SK-N-MC (cell line): Measurements from ENCODE around the gene LPIN2.
"Not testable (repeated sequence)": the region's sequence is repeated elsewhere in the genome, so short reads cannot be mapped to it uniquely, and the experiment has no call there.

Experiments used
- DNase-seq: peaks from one replicate; pipeline ENCODE4 v3.0.0-alpha.2; 2011; ENCODE audit warnings: low read depth, low spot score
- H3K27ac ChIP-seq: fragments of 200-600 bp; sonication (generic); 2 replicates; pipeline ENCODE4 v1.5.1; 2016; ENCODE audit warnings: mixed run types
- H3K36me3 ChIP-seq: fragments of 200-600 bp; sonication (generic); 2 replicates; pipeline ENCODE4 v1.6.1; 2017; ENCODE audit warnings: antibody characterized with exemption, low read length, mixed read lengths; ENCODE audit not compliant: insufficient read depth
- H3K4me3 ChIP-seq: fragments of 200-600 bp; sonication (generic); 2 replicates; pipeline ENCODE4 v1.5.1; 2016
- H3K9ac ChIP-seq: fragments of 200-600 bp; sonication (generic); 2 replicates; pipeline ENCODE4 v1.8.0; 2017; ENCODE audit warnings: mixed run types, mixed read lengths; ENCODE audit not compliant: insufficient read length
- H3K9me3 ChIP-seq: fragments of 200-600 bp; sonication (generic); 2 replicates; pipeline ENCODE4 v1.6.1; 2017; ENCODE audit warnings: low read depth, mild to moderate bottlenecking, antibody characterized with exemption, low read length, moderate library complexity, mixed read lengths
- EZH2 ChIP-seq: fragments of 200-600 bp; sonication (generic); IDR thresholded peaks from one replicate; pipeline ENCODE4 v1.6.1; 2017; ENCODE audit warnings: antibody characterized with exemption
- FOXP2 ChIP-seq: optimal IDR thresholded peaks from 2 replicates; pipeline ENCODE3; 2011; ENCODE audit warnings: mild to moderate bottlenecking, moderate library complexity; ENCODE audit not compliant: insufficient read depth; ENCODE audit errors: extremely low read length, control extremely low read depth
- POLR2AphosphoS5 ChIP-seq: IDR thresholded peaks from 2 replicates; pipeline ENCODE4 v1.6.1; 2012; ENCODE audit warnings: mild to moderate bottlenecking, low read depth, low read length, borderline replicate concordance

The LPIN2 gene

GRCh38 chr18:3055816-3056215 lies 42.9 kb upstream of the LPIN2 start:
- no peak for DNase-seq
- Histone ChIP-seq H3K9me3 (no peaks in the 10 kb centered on the region), H3K36me3 (no peaks in the 10 kb centered on the region), H3K27ac (no peak overlapping the region), H3K4me3 (no peak overlapping the region), H3K9ac (no peak overlapping the region)
- no peak for TF ChIP-seq POLR2AphosphoS5

- Histone ChIP-seq H3K9ac (no peak overlapping the region), H3K4me3 (no peak overlapping the region), H3K36me3 (no peaks in the 10 kb centered on the region), H3K27ac (no peak overlapping the region), H3K9me3 (no peaks in the 10 kb centered on the region)
- DNase-seq, result no peak
- TF ChIP-seq FOXP2 (no peak), POLR2AphosphoS5 (no peak), EZH2 (no peak)
Observed at GRCh38 chr18:3055186-3055728, 42.3 kb upstream of the LPIN2 start.

GRCh38 chr18:3054780-3055179 lies 41.8 kb upstream of the LPIN2 start:
- H3K9me3 ChIP-seq, result no peaks in the 10 kb centered on the region
- H3K4me3 ChIP-seq, result no peak overlapping the region
- H3K9ac ChIP-seq, result no peak overlapping the region
- H3K36me3 ChIP-seq, result no peaks in the 10 kb centered on the region
- no peak overlapping the region for H3K27ac ChIP-seq
- no peak for DNase-seq
- TF ChIP-seq FOXP2 (no peak), EZH2 (no peak), POLR2AphosphoS5 (no peak)

GRCh38 chr18:3054214-3054613 lies 41.3 kb upstream of the LPIN2 start:
- no peak overlapping the region for H3K9ac ChIP-seq
- no peaks in the 10 kb centered on the region for H3K9me3 ChIP-seq
- TF ChIP-seq FOXP2 (no peak), EZH2 (no peak), POLR2AphosphoS5 (no peak)
- no peak for DNase-seq
- no peak overlapping the region for H3K4me3 ChIP-seq
- no peak overlapping the region for H3K27ac ChIP-seq
- no peaks in the 10 kb centered on the region for H3K36me3 ChIP-seq

- Histone ChIP-seq H3K27ac (no peak overlapping the region), H3K9me3 (no peaks in the 10 kb centered on the region), H3K4me3 (no peak overlapping the region), H3K9ac (no peak overlapping the region), H3K36me3 (no peaks in the 10 kb centered on the region)
- no peak for DNase-seq
- TF ChIP-seq EZH2 (no peak), FOXP2 (no peak), POLR2AphosphoS5 (no peak)
Observed at GRCh38 chr18:3053081-3053480, 40.1 kb upstream of the LPIN2 start.

GRCh38 chr18:3052411-3052758 lies 39.4 kb upstream of the LPIN2 start:
- TF ChIP-seq FOXP2 (no peak), EZH2 (no peak), POLR2AphosphoS5 (no peak)
- Histone ChIP-seq H3K9ac (no peak overlapping the region), H3K4me3 (no peak overlapping the region), H3K36me3 (no peaks in the 10 kb centered on the region), H3K27ac (no peak overlapping the region), H3K9me3 (no peaks in the 10 kb centered on the region)
- DNase-seq, result no peak

- no peak for DNase-seq
Observed at GRCh38 chr18:3051718-3052410, 38.9 kb upstream of the LPIN2 start.

GRCh38 chr18:3049897-3050454 lies 37.0 kb upstream of the LPIN2 start:
- not testable (repeated sequence) for H3K9me3 ChIP-seq, DNase-seq, H3K27ac ChIP-seq, H3K4me3 ChIP-seq, H3K9ac ChIP-seq, H3K36me3 ChIP-seq

More at GRCh38 chr18:3051718-3052410, 38.9 kb upstream of the LPIN2 start:
- Histone ChIP-seq H3K4me3 (no peak overlapping the region), H3K9ac (no peak overlapping the region), H3K27ac (no peak overlapping the region), H3K36me3 (no peaks in the 10 kb centered on the region), H3K9me3 (no peaks in the 10 kb centered on the region)
- no peak for TF ChIP-seq EZH2
- no peak for TF ChIP-seq FOXP2
- no peak for TF ChIP-seq POLR2AphosphoS5

- no peak overlapping the region for H3K9ac ChIP-seq
- DNase-seq, result no peak
- no peaks in the 10 kb centered on the region for H3K36me3 ChIP-seq
- no peak overlapping the region for H3K27ac ChIP-seq
- no peak overlapping the region for H3K4me3 ChIP-seq
- no peaks in the 10 kb centered on the region for H3K9me3 ChIP-seq
- TF ChIP-seq EZH2, result no peak
- TF ChIP-seq POLR2AphosphoS5, result no peak
- no peak for TF ChIP-seq FOXP2
Observed at GRCh38 chr18:3048820-3049349, 35.9 kb upstream of the LPIN2 start.
